HG03135 (cell line): ENCODE results near the gene DESI2.
"Not testable (repeated sequence)": the region's sequence is repeated elsewhere in the genome, so short reads cannot be mapped to it uniquely, and the experiment has no call there.

Experiments used
- ATAC-seq: cut with Tn5 transposase; IDR thresholded peaks from one replicate; pipeline ENCODE4 v1.9.1; 2021; ENCODE audit warnings: mild to moderate bottlenecking, moderate library complexity; ENCODE audit not compliant: unreplicated experiment

DESI2 gene

GRCh38 chr1:244702620-244703019 is 49.7 kb downstream of the DESI2 start:
- ATAC-seq, result no peak

GRCh38 chr1:244704107-244704506 is 51.2 kb downstream of the DESI2 start:
- no peak for ATAC-seq

- ATAC-seq, result no peak
Observed at GRCh38 chr1:244705261-244706234, 52.6 kb downstream of the DESI2 start.

GRCh38 chr1:244709076-244709475 is 56.1 kb downstream of the DESI2 start:
- ATAC-seq, result no peak

GRCh38 chr1:244709476-244710368 is 56.8 kb downstream of the DESI2 start:
- ATAC-seq, result no peak

- no peak for ATAC-seq
Observed at GRCh38 chr1:244710474-244711062, 57.6 kb downstream of the DESI2 start.

- ATAC-seq, result no peak
Observed at GRCh38 chr1:244712669-244713068, 59.7 kb downstream of the DESI2 start.

- ATAC-seq, result no peak
Observed at GRCh38 chr1:244713332-244713731, 60.4 kb downstream of the DESI2 start.

GRCh38 chr1:244727871-244728474 is 75.0 kb downstream of the DESI2 start:
- no peak for ATAC-seq

- ATAC-seq, result no peak
Observed at GRCh38 chr1:244730153-244730933, 77.4 kb downstream of the DESI2 start.

- no peak for ATAC-seq
Observed at GRCh38 chr1:244730934-244731434, 78.1 kb downstream of the DESI2 start.

GRCh38 chr1:244731651-244732050 is 78.7 kb downstream of the DESI2 start:
- ATAC-seq, result no peak

GRCh38 chr1:244732851-244733450 is 80.0 kb downstream of the DESI2 start:
- ATAC-seq, result no peak

- ATAC-seq, result no peak
Observed at GRCh38 chr1:244735404-244735803, 82.5 kb downstream of the DESI2 start.

GRCh38 chr1:244735876-244736561 is 83.1 kb downstream of the DESI2 start:
- no peak for ATAC-seq

GRCh38 chr1:244739140-244739539 is 86.2 kb downstream of the DESI2 start:
- ATAC-seq, result not testable (repeated sequence)

GRCh38 chr1:244740027-244740617 is 87.2 kb downstream of the DESI2 start:
- not testable (repeated sequence) for ATAC-seq

GRCh38 chr1:244741692-244742091 is 88.8 kb downstream of the DESI2 start:
- ATAC-seq, result no peak
